T follicular helper cell (primary cell): ENCODE data around the gene POU5F1.

Experiments
- DNase-seq: peaks from one replicate; pipeline ENCODE4 v3.0.0-alpha.2; 2020; ENCODE audit warnings: low read depth

Gene POU5F1

DNA sequence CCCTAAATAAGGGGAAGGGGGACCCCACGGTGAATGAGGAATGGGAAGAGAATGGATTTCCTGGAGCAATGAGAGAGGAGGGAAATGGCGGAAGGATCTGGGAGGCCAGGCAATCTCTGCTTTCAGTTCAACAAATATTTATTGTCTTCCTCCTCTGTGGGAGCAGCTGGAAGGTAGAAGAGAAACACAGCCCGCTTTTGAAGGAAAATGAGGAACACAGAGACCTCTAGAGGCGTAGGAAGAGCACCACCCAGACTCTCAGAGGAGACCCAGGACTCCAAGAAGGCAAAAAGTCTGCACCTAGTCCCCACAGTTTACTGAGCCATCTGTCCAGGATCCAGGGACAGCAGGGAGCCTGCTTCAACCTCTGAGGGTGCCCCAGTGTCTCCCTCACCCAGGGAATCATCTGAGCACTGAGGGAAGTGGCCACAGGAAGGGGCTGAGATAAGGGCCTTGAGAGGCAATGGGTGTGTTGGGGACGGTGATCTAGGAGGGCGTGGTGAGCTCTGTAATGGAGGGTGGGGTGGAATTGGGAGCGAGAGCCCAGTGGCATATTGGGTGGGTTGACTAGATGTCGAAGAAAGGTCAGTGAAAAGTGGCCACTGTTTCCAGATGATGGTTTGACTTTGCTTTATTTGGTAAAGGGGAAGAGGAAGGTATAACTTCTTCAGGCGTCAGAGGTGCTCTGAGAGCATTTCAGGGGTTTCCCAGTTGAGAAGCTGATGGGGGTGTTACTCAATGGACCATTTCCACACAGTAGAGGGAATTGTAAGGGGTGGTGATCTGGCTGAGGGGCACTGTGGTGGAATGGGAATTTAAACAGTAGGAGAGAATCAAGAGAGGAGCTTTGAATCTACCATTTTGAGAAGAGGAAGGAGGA, 55.3 kb downstream of the POU5F1 start:
- DNase-seq, result no peak

DNA sequence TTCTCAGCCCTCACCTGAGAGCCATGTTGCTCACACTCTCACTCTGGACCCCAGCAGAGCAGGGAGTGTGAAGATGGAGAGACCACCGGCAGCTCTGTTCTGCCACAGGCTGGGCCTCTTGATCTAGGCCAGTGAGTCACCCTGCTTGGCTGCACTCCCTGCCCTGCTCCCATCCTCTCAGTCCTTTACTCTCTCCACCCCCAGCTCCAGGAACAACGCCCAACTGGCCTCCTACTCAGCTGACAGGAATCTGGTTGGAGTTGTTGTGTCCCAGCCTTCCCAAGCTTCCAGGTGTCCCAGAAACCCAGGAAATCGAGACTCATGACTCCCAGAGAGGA, 56.0 kb downstream of the POU5F1 start, which contains the start of gene PSORS1C1:
Gene PSORS1C1 (plus strand): TSS at position 260 of the 338 bp plus-strand sequence. CDS start 14,833 bp downstream, outside the sequence.
- DNase-seq, result no peak
